Sciatic nerve (tissue), 2 donors: ENCODE measurements around the gene CDADC1. TPM values are rescaled to one million over a fixed set of nuclear protein-coding genes. Genes with fewer than 3 reads are reported as not detected.
"Not testable (repeated sequence)": the region's sequence is repeated elsewhere in the genome, so short reads cannot be mapped to it uniquely, and the experiment has no call there.

ENCODE experiments used
- ATAC-seq: fragments of 200-7000 bp; cut with Tn5 transposase; one replicate; pipeline ENCODE4 v1.9.1; 2020; ENCODE audit warnings: mild to moderate bottlenecking, moderate library complexity
- DNase-seq: peaks from one replicate; pipeline ENCODE4 v3.0.0-alpha.2; 2020; ENCODE audit warnings: low spot score
- intact Hi-C: fragments of 100-400 bp; cut with DNase I; formaldehyde crosslinking; loops from one replicate; pipeline ENCODE4 v1.14.2; 2022
- total RNA-seq: library from RNA; stranded (reverse); fragmentation: NEBNext Ultra II Directional; extraction: Animal tissue kit (Norgen Biotek cat#: 25700); gene quantifications from one replicate; pipeline ENCODE4 v1.2.1, GENCODE V29; 2021
- donor health status: DM: no; HTN: no; CAD: no.
- donor health status: DM: no; HTN: no; CAD: no.

CDADC1 gene
- total RNA-seq, 1 donor from 2014 or later = 17.7 TPM

GRCh38 chr13:49307365-49307764 is 59.6 kb downstream of the CDADC1 start:
- DNase-seq = peak; percentile 63
- intact Hi-C loops = loop anchor here (10.0 kb wide), 1 partner anchor 297 kb away; no protein-coding TSS in a partner anchor
- peak; percentile 53 for ATAC-seq

DNA sequence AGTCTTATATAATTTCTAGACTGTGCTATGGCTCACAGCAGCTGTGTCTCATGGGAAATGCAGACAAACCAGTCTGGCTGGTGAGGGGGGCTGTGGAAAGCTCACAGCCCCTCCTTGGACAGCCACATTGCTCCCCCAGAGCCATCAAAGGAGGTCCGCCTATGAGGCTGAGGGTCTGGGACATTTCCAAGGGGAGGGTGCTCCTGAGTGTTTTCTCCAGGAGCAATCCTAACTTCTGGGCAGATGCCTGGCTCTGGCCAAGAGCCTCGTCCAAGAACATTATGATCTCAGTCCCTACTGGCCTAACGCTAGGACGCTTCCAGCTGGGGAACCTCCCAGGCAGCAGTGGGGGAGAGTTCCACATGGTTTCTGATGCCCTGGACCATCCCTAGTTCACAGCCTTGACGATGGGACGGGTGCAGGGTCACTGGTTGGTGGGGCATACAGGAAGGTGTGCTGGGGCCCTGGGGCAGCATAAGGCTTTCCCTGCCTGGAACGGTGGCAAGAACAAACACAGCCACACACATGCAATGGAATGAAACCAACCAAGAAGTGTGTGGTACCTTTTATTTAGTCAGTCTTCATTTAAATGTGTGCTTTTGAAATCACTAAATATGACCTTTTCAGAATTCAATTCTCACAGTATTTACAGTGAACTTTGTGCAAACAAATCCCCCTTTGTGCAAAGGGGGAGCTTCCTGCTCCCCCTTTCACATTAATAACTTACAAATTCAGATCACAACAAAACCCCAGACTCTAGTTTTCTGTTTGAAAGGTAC is 60.6 kb downstream of the CDADC1 start:
- ATAC-seq = peak; percentile 93
- intact Hi-C loops = loop anchor here (10.0 kb wide), 1 partner anchor 297 kb away; no protein-coding TSS in a partner anchor
- DNase-seq = peak; percentile 86

DNA sequence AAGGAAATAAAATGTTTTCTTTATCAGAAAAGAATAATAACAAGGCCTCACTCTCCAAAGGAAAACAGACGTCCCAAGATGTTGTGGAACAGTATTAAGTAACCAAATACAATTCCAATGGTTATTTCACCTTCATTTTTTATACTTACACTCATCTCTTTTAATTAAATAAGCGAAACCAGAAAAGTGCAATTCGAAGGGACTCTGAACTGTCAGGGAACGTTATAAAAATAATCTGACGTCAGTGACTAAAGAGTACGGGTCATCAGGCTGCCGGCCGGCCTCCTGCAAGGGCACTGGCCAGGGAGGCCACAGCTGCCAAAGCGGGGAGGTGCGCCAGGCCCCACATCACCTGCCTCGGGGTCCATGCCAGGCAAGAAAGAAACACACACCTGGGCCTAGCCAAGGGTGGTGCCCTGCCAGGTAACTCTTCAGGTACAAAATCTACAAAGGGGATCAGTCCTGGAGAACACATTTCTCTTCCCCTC is 61.2 kb downstream of the CDADC1 start:
- ATAC-seq (peak; percentile 55), DNase-seq (peak; percentile 68)
- intact Hi-C loops = loop anchor here (10.0 kb wide), 1 partner anchor 296 kb away; no protein-coding TSS in a partner anchor

- ATAC-seq (no peak), DNase-seq (no peak)
- intact Hi-C loops = no loop called here
These were observed 62.5 kb downstream of the CDADC1 start for GRCh38 chr13:49310251-49310650.

DNA sequence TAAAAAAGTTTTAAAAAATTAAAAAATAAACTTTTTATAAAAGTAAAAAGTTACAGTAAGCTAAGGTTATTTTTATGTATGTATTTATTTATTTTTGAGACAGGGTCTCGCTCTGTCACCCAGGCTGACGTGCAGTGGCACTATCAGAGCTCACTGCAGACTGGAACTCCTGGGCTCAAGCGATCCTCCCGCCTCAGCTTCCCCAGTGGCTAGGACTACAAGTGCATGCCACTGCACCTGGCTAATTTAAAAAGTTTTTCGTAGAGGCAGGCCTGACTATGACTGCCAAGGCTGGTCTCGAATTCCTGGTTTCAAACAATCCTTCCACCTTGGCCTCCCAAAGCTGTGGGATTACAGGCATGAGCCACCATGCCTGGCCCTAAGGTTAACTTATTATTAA is 64.1 kb downstream of the CDADC1 start:
- intact Hi-C loops = no loop called here
- DNase-seq = no peak
- no peak for ATAC-seq

GRCh38 chr13:49314344-49314882 is 66.7 kb downstream of the CDADC1 start:
- intact Hi-C loops = no loop called here
- ATAC-seq (peak; percentile 24), DNase-seq (no peak)

DNA sequence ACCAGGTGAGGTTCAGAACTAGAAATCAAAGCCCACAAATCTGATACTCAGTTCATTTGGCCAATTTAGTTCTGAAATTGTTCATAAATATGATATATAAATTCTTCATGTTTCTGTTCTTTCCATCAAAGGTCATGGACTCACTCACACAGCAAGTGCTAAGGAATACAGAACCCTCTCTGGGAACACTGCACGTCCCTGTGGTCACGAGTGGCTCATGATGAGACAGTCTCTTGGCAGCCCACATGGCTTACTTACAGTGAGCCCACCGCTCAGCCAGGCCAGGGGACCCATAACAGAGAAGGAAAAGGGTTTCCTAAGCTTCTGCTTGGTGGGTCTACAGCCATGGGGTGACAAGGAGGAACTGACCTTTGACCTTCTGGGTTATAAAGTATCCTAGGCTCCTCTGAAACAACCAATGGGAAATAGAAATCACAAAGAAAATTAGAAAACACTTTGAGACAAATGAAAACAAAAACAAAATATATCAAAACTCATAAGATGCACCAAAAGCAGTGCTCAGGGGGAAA is 67.4 kb downstream of the CDADC1 start:
- DNase-seq = no peak
- ATAC-seq = no peak
- intact Hi-C loops = no loop called here

- intact Hi-C loops = no loop called here
- no peak for ATAC-seq
- no peak for DNase-seq
These were observed 68.2 kb downstream of the CDADC1 start for GRCh38 chr13:49315756-49316482.

DNA sequence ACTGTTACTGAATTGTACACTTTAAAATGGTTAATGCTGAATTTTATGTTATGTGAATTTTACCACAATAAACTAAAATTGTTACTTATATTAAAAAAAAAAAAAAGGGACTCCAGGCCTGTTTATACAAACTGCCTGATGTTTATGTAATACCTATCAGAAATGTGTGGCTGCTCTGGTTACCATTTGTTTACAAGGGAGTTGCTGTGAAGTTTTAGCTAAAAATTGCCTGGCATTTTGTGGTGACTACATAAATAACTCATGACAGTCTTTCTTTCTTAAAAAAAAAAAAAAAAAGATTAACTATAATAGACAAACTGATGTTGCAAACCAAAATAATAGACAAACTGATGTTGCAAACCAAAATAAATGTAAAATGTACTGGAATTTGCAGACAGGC is 71.8 kb downstream of the CDADC1 start:
- DNase-seq = no peak
- no peak for ATAC-seq
- intact Hi-C loops = no loop called here

GRCh38 chr13:49319951-49320350 is 72.2 kb downstream of the CDADC1 start:
- DNase-seq (no peak), ATAC-seq (no peak)
- intact Hi-C loops = no loop called here

DNA sequence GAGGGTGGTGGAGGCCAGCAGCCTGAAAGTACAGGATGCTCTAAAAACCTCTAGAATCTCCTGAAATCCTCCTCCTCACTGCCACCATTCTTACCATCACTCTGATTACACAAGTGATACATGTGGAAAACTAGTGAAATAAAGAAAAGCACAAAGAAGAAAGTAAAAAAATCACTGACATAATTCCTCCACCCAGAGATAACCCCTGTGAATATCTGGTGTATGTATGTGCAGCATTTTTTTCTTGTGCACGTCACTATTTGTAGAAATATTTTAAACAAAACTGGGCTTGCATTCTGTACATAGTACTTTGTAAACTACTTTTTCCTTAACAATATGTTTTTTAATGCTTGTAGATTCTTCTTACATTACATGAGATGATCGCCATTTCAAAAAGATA is 73.2 kb downstream of the CDADC1 start:
- intact Hi-C loops = no loop called here
- ATAC-seq (no peak), DNase-seq (no peak)

- DNase-seq (no peak), ATAC-seq (no peak)
- intact Hi-C loops = no loop called here
These were observed 75.0 kb downstream of the CDADC1 start for GRCh38 chr13:49322702-49323101.

DNA sequence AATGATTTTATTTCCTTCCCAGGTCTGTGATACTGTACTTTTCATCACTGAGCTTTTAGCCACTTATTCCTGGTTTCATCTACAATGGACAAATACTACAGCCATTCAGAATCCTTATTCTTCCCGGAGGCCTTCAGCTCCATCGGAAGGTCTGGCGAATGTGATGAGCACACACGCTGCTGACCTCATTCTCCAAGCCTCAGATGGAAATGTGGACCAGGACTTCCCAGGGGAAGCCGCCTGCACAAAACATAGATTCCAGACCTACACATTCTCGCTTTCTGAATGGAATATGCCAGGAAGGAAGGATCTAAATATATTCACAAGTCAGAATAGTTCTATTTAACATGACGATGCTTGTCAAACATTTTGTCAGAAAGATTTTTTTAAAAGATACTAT is 75.6 kb downstream of the CDADC1 start:
- DNase-seq (no peak), ATAC-seq (no peak)
- intact Hi-C loops = no loop called here

DNA sequence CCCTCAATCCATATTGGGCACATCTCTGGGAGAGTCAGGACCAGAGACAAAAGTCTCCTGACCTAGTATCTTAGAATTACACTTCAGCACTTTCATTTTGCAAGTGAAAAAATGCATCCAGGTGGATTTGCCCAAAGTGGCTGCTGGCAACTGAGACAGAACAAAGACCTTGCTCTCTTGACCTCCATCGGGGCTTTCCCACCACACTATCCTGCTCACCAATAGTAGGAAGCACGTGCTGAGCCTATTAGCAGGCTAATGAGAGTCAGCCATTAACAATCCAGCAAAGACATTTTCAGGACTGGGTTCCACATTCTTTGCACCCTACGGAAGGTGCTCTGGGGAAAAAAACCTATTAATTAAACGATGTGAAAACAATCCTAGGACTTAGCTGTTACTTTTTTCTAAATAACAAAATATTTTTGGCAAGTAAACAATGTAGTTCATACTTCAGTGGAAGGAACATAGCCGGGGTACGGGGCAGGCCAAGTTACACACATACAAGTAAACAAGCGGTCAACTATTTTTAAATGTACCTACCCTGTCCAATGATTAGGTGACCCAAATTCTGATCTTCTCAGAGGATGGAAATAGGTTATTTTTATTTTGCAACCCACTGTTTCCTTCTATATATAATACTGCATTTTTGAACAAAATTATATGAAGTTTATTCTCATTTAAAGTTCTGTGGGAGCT is 78.6 kb downstream of the CDADC1 start:
- no peak for DNase-seq
- ATAC-seq = peak; percentile 22
- intact Hi-C loops = no loop called here

DNA sequence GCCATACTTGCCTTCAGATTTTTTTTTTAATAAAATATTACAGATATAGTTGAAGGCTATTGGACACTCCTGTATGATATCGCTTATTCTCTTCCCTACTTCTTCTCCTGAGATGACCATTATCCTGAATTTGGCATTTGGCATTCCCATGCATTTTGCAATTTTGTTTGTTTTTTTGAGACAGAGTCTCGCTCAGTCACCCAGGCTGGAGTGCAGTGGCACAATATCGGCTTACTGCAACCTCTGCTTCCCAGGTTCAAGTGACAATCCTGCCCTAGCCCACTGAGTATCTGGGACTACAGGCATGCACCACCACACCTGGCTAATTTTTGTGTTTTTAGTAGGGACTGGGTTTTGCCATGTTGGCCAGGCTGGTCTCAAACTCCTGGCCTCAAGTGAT is 79.4 kb downstream of the CDADC1 start:
- intact Hi-C loops, DNase-seq, ATAC-seq: not testable (repeated sequence)

DNA sequence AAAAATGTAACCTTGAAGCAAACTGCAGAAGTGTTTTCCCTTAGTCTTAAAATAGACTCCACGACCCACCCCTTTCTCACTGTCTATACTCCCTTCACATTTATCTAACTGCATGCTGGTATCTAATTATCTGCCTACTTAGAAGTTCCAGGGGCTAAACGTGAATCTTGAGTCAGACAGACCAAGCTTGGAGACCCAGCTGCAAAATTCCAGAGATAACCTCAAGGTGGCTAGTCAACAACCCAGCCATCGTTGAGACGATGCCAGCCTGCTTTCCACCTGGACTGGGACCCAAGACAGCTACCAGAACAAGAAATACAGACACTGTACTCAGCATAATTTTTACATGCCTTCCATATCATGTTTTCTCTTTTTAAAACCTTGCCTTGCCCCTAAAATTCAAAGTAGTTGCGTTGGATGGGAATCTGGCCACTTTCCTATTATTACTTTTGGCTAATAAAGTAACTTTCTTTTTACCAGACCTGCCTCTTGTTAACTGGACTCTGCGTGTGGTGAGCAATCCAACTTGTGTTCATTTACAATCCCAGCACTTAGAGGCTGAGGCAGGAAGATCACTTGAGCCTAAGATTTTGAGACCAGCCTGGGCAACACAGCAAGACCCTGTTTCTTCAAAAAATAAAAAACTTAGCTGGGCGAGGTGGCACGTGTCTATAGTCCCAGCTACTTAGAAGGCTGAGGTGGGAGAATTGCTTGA is 82.3 kb downstream of the CDADC1 start:
- intact Hi-C loops = loop anchor here (2.0 kb wide), 1 partner anchor 17 kb away; no protein-coding TSS in a partner anchor
- DNase-seq (no peak), ATAC-seq (no peak)

- ATAC-seq (no peak), DNase-seq (no peak)
- intact Hi-C loops = loop anchor here (2.0 kb wide), 1 partner anchor 16 kb away; no protein-coding TSS in a partner anchor
These were observed 82.8 kb downstream of the CDADC1 start for GRCh38 chr13:49330546-49330864.

- ATAC-seq (no peak), DNase-seq (no peak)
- intact Hi-C loops = no loop called here
These were observed 88.9 kb downstream of the CDADC1 start for GRCh38 chr13:49336655-49337054.
